Measurements from ENCODE around the gene QRSL1.
"Not testable (repeated sequence)": the region's sequence is repeated elsewhere in the genome, so short reads cannot be mapped to it uniquely, and the experiment has no call there.

Gene QRSL1

DNA sequence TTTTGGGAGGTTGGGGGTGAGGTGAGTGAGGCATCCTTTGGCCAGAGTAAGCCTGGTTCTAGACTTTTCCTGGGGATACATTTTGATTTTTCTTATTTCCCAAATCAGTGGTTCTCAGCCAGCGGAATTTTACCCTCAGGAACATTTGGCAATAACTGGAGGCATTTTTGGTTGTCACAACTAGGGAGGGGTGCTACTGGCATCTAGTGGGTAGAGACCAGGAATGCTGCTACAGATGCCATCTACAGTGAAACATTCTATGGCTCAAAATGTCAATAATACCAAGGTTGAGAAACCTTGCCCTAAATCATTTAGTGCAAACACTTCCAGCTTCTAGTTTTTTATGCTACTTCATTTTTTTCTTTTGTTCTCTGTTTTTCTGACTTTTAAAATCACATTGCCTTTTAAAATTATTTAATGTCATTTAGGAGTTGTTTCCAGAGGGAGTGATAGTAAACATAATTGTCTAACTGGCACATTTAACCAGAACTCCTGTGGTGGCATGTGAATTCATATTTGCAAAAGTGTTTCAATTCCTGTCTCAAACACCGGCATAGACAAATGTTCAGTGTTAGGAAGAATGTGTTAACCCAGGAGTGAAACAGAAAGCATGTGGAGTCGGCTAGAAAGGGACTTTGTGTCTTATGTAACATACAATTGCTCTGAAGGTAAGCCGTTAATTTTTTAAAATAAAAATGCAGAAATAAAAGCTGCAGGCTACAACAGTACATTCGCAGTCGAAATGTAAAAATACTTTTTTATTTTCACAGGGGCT, 59.0 kb downstream of the QRSL1 start:
- no peak for FAIRE-seq

DNA sequence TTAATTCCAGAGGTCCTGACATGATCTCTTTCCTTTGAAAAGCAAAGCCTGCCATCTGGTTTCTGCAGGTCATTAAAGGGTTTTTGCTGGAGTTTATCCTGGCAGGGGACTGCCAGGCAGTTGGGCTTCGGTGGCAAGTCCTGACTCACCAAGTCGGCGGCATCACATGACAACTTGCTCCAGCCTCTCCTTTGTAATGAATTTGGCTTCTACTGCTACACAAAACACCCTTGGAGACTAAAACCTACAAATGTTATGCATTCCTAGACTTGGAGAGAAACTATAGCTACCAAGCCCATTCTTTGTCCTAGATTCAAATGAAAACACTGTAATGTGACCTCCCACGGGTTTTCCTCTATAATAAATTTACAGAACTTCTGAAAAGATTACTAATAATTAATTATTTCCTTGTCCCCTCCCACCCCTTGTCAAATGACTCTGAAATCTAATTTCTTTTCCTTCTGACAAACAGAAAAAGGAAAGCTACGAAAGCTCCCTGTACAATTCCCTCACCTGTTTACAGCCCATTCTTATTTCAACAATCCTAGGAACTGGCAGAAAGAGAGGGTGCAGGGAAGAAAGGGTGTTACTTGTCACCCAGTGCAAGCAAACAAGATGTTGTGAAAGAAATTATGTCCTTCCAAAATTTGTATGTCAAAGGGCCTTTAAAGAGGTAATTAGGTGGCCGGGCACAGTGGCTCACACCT, 62.9 kb downstream of the QRSL1 start:
- FAIRE-seq, result peak; percentile 88

DNA sequence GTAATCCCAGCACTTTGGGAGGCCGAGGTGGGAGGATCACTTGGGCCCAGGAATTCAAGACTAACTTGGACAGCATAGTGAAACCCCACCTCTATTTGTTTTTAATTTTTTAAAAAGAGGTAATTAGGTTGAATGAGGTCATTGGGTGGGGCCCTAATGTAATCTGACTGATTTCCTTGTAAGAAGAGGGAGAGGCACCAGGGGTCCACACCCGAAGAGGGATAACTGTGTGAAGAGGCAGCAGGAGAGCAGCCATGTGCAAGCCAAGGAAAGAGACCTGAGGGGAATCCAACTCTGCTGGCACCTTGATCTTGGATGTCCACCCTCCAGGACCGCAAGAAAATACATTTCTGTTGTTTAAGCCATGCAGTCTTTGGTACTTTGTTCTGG, 63.4 kb downstream of the QRSL1 start:
- FAIRE-seq, result no peak

DNA sequence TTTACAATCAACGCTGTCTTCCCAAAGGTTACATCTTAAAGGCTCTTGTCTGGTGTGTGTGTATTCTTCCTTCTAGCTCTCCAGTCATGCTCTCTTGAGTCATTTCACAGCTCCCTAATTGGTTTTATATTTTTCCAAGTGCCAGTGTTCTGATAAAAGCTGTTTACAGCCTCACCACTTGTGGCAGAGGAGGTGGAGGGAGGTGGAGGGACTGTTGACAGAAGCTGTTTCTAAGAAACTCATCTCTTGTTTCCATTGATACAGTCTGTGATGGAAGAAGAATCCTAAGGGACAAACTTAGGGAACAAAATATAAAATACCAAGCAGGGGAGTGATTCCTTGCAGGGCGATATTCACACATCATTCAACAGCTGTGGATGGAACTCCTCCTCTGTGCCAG, 64.0 kb downstream of the QRSL1 start:
- no peak for FAIRE-seq

DNA sequence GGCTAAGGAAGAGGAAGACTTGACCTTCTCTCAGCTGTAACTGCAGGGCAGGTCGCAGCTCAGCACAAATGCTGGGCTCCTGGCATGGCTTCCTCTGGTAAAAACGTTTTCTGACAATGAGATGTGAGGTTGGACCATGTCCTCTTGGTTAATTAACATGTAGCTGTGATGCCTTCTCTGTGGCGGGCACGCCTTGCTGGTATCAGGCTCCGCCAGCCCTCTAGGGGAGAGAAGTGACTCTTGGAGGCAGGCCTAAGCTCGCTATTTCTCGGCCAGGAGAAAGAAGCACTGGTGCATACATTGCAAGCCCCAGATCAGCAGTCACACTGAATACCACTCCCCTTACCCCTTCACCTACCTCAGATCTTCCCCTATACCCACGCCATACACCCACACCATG, 65.0 kb downstream of the QRSL1 start:
- FAIRE-seq, result no peak

DNA sequence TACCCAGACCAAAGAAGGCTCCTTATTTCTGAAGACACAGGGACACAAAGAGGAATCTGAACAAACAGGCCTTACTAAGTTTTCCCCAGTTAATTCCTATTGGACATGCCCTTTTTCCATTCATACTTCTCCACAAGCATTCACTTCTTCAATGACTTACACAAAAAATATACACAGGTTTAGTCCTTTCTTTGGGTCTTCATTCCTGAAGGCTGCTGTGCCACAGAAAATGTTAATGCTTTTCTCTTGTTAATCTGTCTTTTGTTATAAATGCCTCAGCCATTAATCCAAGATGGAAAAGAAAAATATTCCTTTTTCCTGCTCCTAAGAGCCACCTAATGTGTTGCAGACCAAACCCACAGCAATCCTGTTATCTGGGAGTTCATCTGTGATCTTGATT, 71.2 kb downstream of the QRSL1 start:
- no peak for FAIRE-seq

DNA sequence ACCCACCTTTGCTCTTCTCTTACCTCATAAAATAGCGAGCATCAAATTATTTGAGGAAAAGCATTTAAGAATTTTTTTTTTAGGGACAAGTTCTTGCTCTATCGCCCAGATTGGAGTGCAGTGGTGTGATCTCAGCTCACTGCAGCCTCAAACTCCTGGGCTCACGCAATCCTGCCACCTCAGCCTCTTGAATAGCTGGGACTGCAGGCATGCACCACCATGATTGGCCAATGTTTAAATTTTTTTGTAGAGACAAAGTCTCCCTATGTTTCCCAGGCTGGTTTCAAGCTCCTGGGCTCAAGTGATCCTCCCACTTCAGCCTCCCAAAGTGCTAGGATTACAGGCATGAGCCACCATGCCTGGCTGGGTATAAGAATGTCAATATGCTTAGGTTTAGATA, 71.8 kb downstream of the QRSL1 start:
- FAIRE-seq, result not testable (repeated sequence)

DNA sequence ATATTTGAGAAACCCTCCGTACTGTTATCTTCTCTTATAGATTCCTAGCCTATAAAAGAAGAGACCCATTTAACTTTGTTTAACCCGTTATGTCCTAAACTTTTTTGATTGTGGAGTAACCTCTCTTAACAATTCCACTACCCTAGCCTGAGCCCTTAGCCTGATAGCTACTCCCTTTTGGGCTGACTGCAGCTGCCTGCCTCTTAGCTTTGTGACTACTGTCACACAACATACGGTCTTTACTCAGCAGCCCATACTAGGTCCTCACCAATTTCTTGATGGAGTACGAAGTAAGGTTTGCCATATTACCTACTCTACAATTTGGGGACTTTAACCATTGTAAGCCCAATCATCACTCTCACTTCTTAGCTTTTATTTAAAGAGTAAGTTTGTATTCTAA, 72.7 kb downstream of the QRSL1 start:
- no peak for FAIRE-seq

DNA sequence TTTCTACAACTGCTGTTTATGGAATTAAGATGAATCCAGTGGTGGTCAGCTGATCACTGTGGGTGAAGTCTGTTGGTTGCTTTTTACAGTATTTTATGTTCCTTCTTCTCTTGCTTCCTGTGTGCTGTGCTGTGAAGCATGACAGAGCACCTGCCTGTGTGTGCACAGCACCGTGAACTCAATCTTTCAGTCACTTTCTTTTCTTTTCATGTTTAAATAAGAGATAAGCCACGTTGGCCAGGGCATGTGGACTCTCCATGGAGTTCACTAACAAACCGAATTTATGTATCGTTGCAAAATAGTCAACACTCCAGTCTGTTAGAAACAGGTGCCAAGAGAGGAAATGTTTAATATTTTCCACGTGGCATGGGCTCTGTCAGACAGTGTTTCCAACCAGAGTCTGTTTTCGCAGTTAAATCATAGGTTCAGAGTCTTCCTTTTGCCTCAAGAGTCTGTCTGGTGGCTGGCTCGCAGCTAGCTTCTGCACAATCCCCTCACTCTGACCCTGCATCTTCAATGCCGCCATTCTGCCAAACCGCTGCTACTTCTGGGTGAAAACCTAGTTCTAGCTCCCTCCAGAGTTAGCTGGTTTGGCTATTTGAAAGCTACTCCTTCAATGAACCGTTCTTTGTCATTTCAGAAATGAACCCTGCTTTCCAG, 73.2 kb downstream of the QRSL1 start:
- FAIRE-seq, result peak; percentile 98

DNA sequence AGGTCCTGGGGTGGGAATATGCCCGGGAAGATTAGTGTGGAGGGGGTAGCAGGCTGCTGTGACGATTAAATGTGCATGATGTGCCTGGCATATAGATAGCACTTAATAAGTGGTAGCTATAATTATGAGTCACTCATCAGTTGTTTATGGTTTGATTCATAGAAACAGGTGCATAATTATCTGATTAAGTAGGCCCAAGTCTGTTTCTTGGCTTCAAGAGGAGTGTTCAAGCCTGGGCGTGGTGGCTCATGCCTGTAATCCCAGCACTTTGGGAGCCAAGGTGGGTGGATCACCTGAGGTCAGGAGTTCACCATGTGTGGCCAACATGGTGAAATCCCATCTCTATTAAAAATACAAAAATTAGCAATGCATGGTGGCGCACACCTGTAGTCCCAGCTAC, 74.9 kb downstream of the QRSL1 start:
- no peak for FAIRE-seq

DNA sequence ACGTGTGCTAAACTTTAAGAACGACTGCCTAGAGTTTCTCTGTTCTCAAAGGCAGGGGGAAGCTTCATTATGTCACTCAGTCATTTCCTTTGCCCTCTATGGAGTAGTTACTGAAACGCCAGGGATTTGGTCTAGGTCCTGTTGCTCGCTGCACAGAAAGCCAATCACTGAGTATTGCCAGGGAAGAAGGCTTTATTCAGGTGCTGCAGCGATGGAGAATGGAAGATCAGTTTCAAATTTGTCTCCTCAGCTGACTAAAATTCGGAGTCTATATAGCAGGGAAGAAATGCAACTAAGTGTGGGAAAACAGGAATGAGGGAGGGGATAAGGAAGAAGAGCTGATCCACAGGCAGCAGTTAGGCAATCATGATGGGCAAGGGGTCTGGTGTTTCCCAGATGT, 75.8 kb downstream of the QRSL1 start:
- FAIRE-seq, result no peak

DNA sequence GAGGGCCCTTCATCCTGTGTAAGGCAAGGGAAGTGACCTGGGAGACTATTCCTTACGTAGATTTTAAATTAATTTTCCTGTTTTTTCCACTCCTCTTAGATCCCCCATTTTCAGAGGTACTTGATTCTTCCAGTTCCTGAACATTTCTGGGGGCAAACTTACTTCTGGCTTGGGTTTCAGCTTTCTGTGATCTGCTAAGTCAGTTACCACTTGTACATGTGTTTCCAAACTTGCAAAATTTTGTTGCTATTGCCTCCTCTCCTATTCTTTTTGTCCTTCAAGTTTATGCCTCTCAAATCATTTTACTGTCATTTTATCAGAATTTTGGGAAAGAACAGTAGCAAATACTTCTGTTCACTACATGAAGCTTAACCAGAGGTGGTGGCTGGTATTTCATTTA, 81.2 kb downstream of the QRSL1 start:
- FAIRE-seq, result no peak

DNA sequence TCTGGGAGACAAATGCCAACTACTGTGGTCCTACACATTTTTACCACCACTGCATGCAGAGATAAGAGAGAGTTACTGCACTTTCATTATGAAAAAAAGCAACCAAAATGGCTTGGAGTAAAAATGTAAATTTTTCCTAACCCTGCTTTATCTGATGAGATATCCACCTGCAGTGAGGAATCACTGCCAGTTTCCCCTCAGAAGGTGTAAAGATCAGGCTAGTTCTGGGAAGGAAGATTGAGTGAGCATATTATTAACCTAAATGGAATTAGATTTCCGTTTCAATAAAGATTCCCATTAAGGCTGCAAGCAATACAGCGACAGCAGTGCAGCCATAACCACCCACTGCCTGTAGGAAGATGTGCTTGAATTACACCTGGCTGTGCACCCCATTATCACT, 84.9 kb downstream of the QRSL1 start:
- FAIRE-seq, result no peak

DNA sequence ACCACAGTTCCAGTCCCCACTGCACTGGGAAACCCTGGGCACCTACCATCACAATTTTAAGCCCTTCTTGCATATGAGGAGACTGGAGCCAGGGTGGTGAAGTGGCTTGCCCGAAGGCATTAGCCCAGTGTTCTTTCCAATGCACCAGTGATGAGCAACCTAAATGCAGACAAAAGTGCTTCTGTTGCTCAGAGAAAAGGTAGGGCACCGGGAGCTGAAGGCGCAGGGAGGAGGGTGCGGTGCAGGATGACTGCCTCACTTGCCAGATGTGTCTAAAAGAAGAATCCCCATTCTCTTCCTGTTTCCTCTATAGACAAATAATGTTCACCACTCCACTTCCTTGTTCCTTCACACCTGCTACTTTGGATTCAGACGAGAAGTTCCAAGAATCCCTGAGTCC, 86.5 kb downstream of the QRSL1 start:
- FAIRE-seq, result no peak

DNA sequence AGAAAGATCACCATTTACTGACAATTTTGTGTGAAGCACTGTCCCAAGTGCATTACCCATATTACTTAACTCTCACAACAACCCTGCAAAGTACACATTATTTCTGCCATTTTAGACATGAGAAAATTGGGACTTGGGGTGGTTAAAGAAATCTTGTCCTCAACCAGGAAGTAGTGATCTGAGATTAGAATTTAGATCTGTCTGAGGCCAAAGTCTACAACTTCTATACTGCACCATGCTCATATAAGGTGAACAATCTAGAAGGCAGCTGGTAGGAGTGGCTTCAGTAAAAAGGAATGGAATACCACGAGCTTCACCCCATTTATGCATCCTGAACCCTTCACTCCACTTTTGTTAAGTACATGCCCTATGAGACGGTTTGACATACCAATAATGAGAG, 87.6 kb downstream of the QRSL1 start:
- no peak for FAIRE-seq

All from islet of Langerhans (tissue), 1 donor.